Transverse colon (tissue), 4 donors: ENCODE results near the gene RABL6. TPM values are rescaled to one million over a fixed set of nuclear protein-coding genes. Genes with fewer than 3 reads are reported as not detected.
A peak's percentile ranks its signal among the peaks of the same experiment; 100 is the strongest.
"Not testable (repeated sequence)": the region's sequence is repeated elsewhere in the genome, so short reads cannot be mapped to it uniquely, and the experiment has no call there.

Source experiments
- DNase-seq: peaks from one replicate; pipeline ENCODE4 v3.0.0-alpha.2; 2019
- H3K27ac ChIP-seq, 4 donors: fragments of 200-600 bp; sonication (generic); 2 replicates each; pipeline ENCODE4 v1.5.1; 2016 to 2018; ENCODE audit warnings: inconsistent platforms in 4 of 4
- H3K27me3 ChIP-seq: fragments of 200-600 bp; sonication (generic); 2 replicates; pipeline ENCODE4 v1.5.1; 2017; ENCODE audit warnings: inconsistent platforms
- H3K36me3 ChIP-seq, 4 donors: fragments of 200-600 bp; sonication (generic); 2 replicates each; pipeline ENCODE4 v1.5.1; 2017 to 2019; ENCODE audit warnings: inconsistent platforms in 4 of 4
- H3K4me1 ChIP-seq, 4 donors: fragments of 200-600 bp; sonication (generic); 2 replicates each; pipeline ENCODE4 v1.5.1; 2017 to 2020; ENCODE audit warnings: inconsistent platforms in 4 of 4
- H3K4me3 ChIP-seq, 4 donors: fragments of 200-600 bp; sonication (generic); 1 replicate in 1 of 4; 2 replicates in 3 of 4; pipeline versions ENCODE4 v1.5.1 to v1.6.1; 2017 to 2019; ENCODE audit warnings: inconsistent platforms in 4 of 4
- H3K9me3 ChIP-seq, 2 donors: fragments of 200-600 bp; sonication (generic); 2 replicates each; pipeline ENCODE4 v1.5.1; 2017 to 2019; ENCODE audit warnings: inconsistent platforms in 2 of 2
- CTCF ChIP-seq, 5 experiments: fragments of 200-600 bp in 3 of 5; fragments of 450-650 bp in 2 of 5; sonication (generic) in 3 of 5; IDR thresholded peaks; 1 replicate in 2 of 5; 2 replicates in 3 of 5; pipeline ENCODE4 v1.5.1; 2016 to 2017; ENCODE audit warnings: antibody characterized with exemption in 5 of 5, inconsistent platforms in 3 of 5, mild to moderate bottlenecking in 2 of 5, moderate library complexity in 1 of 5
- EP300 ChIP-seq: sonication (generic); formaldehyde crosslinking; IDR thresholded peaks from one replicate; pipeline ENCODE4 v1.6.1; 2017; ENCODE audit warnings: antibody characterized with exemption, low read depth
- POLR2A ChIP-seq: fragments of 450-650 bp; IDR thresholded peaks from one replicate; pipeline ENCODE4 v1.6.1; 2016; ENCODE audit warnings: antibody characterized with exemption, mild to moderate bottlenecking, moderate library complexity
- POLR2AphosphoS5 ChIP-seq, 3 donors: sonication (generic); formaldehyde crosslinking; IDR thresholded peaks; one replicate each; pipeline ENCODE4 v1.6.1; 2016; ENCODE audit warnings: antibody characterized with exemption in 3 of 3
- WGBS, 2 donors: methylation state at CpG; one replicate each; pipeline ENCODE4 v1.1.5; 2018; ENCODE audit warnings: low coverage in 1 of 2; 5-methylcytosine and 5-hydroxymethylcytosine counted together
- in situ Hi-C, 4 donors: fragments of 200-750 bp; cut with MboI; loops; one replicate each; pipeline versions ENCODE4 v1.15.0 to v1.15.1; 2017; ENCODE audit warnings: low sequenced_read_pairs in 3 of 4, low pct_ligation_motif_present in 1 of 4, low pct_unique_long_range_greater_than_20kb in 1 of 4
- intact Hi-C: fragments of 100-400 bp; cut with DNase I; formaldehyde crosslinking; loops from one replicate; pipeline ENCODE4 v1.15.1; 2023; ENCODE audit warnings: low total_unique reads
- total RNA-seq, 4 donors: library from RNA; depleted of rRNA; stranded (reverse); fragments of >200 nt; gene quantifications; one replicate each; pipeline ENCODE4 v1.1.0, GENCODE V29; 2016

RABL6 gene
- total RNA-seq, 4 donors from 2014 or later = 71.3 to 227 (median 160) TPM

GRCh38 chr9:136779808-136780207 lies 27.9 kb upstream of the RABL6 start:
- H3K4me3 ChIP-seq = no peak overlapping the region
- TF ChIP-seq EP300 = no peak
- no peak for TF ChIP-seq POLR2A
- TF ChIP-seq CTCF (IDR thresholded peaks at IDR 0.05) = no peak
- TF ChIP-seq POLR2AphosphoS5 (IDR thresholded peaks at IDR 0.05) = no peak
- DNase-seq = no peak
- no peak overlapping the region for H3K27ac ChIP-seq
- H3K9me3 ChIP-seq = no peaks in the 10 kb centered on the region
- intact Hi-C loops = no loop called here
- 77 to 80% methylated on average over 1 to 5 of the region's 5 CpGs for WGBS, 2 donors
- peaks cover 0 to 10% (median 6%) of the 10 kb centered on the region in 4 donors for H3K4me1 ChIP-seq
- H3K27me3 ChIP-seq = no peaks in the 10 kb centered on the region
- in situ Hi-C loops = loop anchor here (10.0 to 25.0 kb wide), 3 partner anchors 255 to 265 kb away; partner anchors contain the start of genes FUT7 (in 3 of the 4), NPDC1 (in 3 of the 4) and ABCA2 (in 2 of the 4)
- H3K36me3 ChIP-seq = no peaks in the 10 kb centered on the region

GRCh38 chr9:136782452-136782851 lies 25.3 kb upstream of the RABL6 start:
- WGBS, 2 donors = 94 to 100% methylated on average over 3 of the region's 3 CpGs
- intact Hi-C loops = no loop called here
- Histone ChIP-seq H3K36me3 (no peaks in the 10 kb centered on the region), H3K27ac (no peak overlapping the region), H3K4me1 (peaks cover 3 to 11% (median 9%) of the 10 kb centered on the region in 4 donors), H3K27me3 (no peaks in the 10 kb centered on the region), H3K4me3 (no peak overlapping the region), H3K9me3 (no peaks in the 10 kb centered on the region)
- in situ Hi-C loops = loop anchor here (10.0 to 25.0 kb wide), 3 partner anchors 252 to 262 kb away; partner anchors contain the start of genes FUT7 (in 3 of the 4), NPDC1 (in 3 of the 4) and ABCA2 (in 2 of the 4)
- DNase-seq = no peak
- TF ChIP-seq EP300 (no peak), POLR2AphosphoS5 (IDR thresholded peaks at IDR 0.05) (no peak), CTCF (IDR thresholded peaks at IDR 0.05) (no peak), POLR2A (no peak)

- in situ Hi-C loops = loop anchor here (10.0 to 25.0 kb wide), 3 partner anchors 250 to 260 kb away; partner anchors contain the start of genes FUT7 (in 3 of the 4), NPDC1 (in 3 of the 4) and ABCA2 (in 2 of the 4)
- Histone ChIP-seq H3K36me3 (no peaks in the 10 kb centered on the region), H3K9me3 (no peaks in the 10 kb centered on the region), H3K4me1 (peaks cover 4 to 21% (median 14%) of the 10 kb centered on the region in 4 donors), H3K27me3 (no peaks in the 10 kb centered on the region), H3K27ac (no peak overlapping the region), H3K4me3 (no peak overlapping the region)
- WGBS, 2 donors = 23 to 40% methylated on average over 5 to 9 of the region's 9 CpGs
- TF ChIP-seq POLR2A (no peak), CTCF (IDR thresholded peaks at IDR 0.05) (peak; percentile 51 to 75 (median 52))
- intact Hi-C loops = no loop called here
- no peak for DNase-seq
These were observed 23.3 kb upstream of the RABL6 start for GRCh38 chr9:136784249-136784996.

GRCh38 chr9:136784997-136785361 lies 22.8 kb upstream of the RABL6 start:
- 89% methylated on average over 6 of the region's 6 CpGs; no CpG with 5 or more reads in 1 of the 2 donors for WGBS, 2 donors
- peaks cover 9 to 26% (median 16%) of the 10 kb centered on the region in 4 donors for H3K4me1 ChIP-seq
- no peak for DNase-seq
- no peak overlapping the region for H3K4me3 ChIP-seq
- intact Hi-C loops (no loop called here), in situ Hi-C loops (loop anchor here (10.0 to 25.0 kb wide), 3 partner anchors 250 to 260 kb away; partner anchors contain the start of genes FUT7 (in 3 of the 4), NPDC1 (in 3 of the 4) and ABCA2 (in 2 of the 4))
- H3K27me3 ChIP-seq = no peaks in the 10 kb centered on the region
- no peaks in the 10 kb centered on the region for H3K36me3 ChIP-seq
- TF ChIP-seq POLR2AphosphoS5 (IDR thresholded peaks at IDR 0.05) = no peak
- no peak for TF ChIP-seq CTCF (IDR thresholded peaks at IDR 0.05)
- no peak for TF ChIP-seq EP300
- no peak for TF ChIP-seq POLR2A
- no peak overlapping the region for H3K27ac ChIP-seq
- no peaks in the 10 kb centered on the region for H3K9me3 ChIP-seq

DNA sequence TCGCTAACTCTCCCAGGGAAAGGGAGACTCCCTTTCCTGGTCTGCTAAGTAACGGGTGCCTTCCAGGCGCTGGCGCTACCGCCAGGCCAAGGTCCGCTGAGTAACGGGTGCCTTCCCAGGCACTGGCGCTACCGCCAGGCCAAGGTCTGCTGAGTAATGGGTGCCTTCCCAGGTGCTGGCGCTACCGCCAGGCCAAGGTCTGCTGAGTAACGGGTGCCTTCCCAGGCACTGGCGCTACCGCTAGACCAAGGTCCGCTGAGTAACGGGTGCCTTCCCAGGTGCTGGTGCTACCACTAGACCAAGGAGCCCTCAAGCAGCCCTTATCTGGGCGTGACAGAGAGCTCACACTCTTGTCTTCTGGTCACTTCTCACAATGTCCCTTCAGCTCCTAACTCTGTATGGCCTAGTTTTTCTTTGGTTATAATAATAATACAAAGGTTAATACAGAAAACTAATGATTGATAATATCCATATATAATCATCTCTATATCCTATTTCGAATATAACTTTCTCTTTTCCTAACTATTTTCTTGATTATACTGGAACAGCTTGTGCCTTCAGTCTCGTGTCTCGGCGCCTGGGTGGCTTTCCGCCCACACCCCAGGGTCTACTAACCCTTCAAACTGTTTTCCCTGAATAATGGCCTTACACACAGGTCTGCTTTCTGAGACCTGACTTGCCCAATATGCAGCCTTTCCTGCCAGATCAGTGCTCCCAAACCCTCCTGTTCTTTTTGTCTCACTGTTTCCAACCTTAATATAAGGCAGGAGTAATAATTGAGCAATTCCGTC lies 22.0 kb upstream of the RABL6 start:
- peak; percentile 9 for DNase-seq
- H3K9me3 ChIP-seq, H3K27me3 ChIP-seq, H3K27ac ChIP-seq, H3K36me3 ChIP-seq, H3K4me3 ChIP-seq: not testable (repeated sequence)
- WGBS, 2 donors = 67 to 77% methylated on average over 6 to 19 of the region's 23 CpGs
- intact Hi-C loops (loop anchor here (2.0 kb wide), 1 partner anchor 249 kb away; no protein-coding TSS in a partner anchor), in situ Hi-C loops (loop anchor here (10.0 to 25.0 kb wide), 3 partner anchors 249 to 259 kb away; partner anchors contain the start of genes FUT7 (in 3 of the 4), NPDC1 (in 3 of the 4) and ABCA2 (in 2 of the 4))
- H3K4me1 ChIP-seq = peaks cover 14 to 33% (median 21%) of the 10 kb centered on the region in 4 donors
